ENCODE data around the gene NBAS. TPM values are rescaled to one million over a fixed set of nuclear protein-coding genes. Genes with fewer than 3 reads are reported as not detected.

Gene NBAS
- total RNA-seq, 1 experiment from 2014 or later: 32.5 TPM

DNA sequence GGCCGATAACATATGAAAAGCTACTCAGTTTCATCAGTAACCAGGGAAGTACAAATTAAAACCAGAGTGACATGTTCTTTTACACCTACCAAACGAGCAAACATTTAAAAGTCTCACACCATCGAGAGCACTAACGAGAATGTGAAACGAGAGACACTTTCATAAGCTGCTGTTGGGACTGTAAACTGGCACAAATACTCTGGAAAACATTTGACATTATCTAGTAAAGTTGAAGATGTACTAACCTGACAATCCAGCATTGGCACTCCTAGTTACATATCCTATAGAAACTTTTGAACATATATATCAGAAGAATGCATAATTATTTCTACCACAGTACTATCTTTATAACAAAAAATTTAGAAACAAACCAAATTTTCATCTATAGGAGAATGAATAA, 28.1 kb downstream of the NBAS start:
- Histone ChIP-seq H4K8ac (replicated peaks; ENCODE audit: insufficient read length, low read depth, low read length) (no peak overlapping the region), H2AK5ac (ENCODE audit: insufficient read length, low read length) (no peak overlapping the region), H3K18ac (ENCODE audit: insufficient read length, low read depth, low read length) (no peak overlapping the region), H4K91ac (ENCODE audit: insufficient read length, low read depth, low read length) (no peak overlapping the region), H3T11ph (ENCODE audit: low read length) (no peak overlapping the region), H3K56ac (ENCODE audit: insufficient read length, low read depth, low read length) (no peak overlapping the region), H4K20me1 (ENCODE audit: control insufficient read depth, insufficient read depth, insufficient read length) (no peaks in the 10 kb centered on the region), H3K4ac (ENCODE audit: low read depth, low read length) (no peak overlapping the region), H3K27ac (ENCODE audit: insufficient read length, low read depth, low read length) (no peak overlapping the region), H2BK120ac (ENCODE audit: low read depth, low read length, poor library complexity, severe bottlenecking) (no peak overlapping the region), H2AFZ (ENCODE audit: low read length) (no peak overlapping the region), H2BK20ac (ENCODE audit: low read depth, low read length, poor library complexity, severe bottlenecking) (no peak overlapping the region), H3K4me1 (ENCODE audit: insufficient read depth, low read length) (no peaks in the 10 kb centered on the region), H3K79me1 (ENCODE audit: insufficient read depth, low read depth, low read length, poor library complexity, severe bottlenecking) (no peaks in the 10 kb centered on the region), H3K9me3 (ENCODE audit: control insufficient read depth, low read depth, low read length) (no peaks in the 10 kb centered on the region), H3K14ac (ENCODE audit: insufficient read depth, low read length) (no peak overlapping the region), H2BK15ac (ENCODE audit: low read depth, low read length) (no peak overlapping the region), H3K4me2 (ENCODE audit: insufficient read depth, insufficient read length, low read length) (no peak overlapping the region), H3K9ac (ENCODE audit: extremely low read depth, insufficient read length, low read length) (no peak overlapping the region), H3K23me2 (ENCODE audit: insufficient read length, low read depth, low read length, poor library complexity, severe bottlenecking) (no peaks in the 10 kb centered on the region), H4K5ac (ENCODE audit: insufficient read length, low read depth, low read length) (no peak overlapping the region), H3K27me3 (ENCODE audit: insufficient read depth, low read length) (no peaks in the 10 kb centered on the region), H3K23ac (ENCODE audit: insufficient read length, low read depth, low read length) (no peak overlapping the region), H3K79me2 (ENCODE audit: insufficient read depth, low read length) (no peaks in the 10 kb centered on the region), H2BK5ac (ENCODE audit: insufficient read length, low read length) (no peak overlapping the region), H2BK12ac (ENCODE audit: insufficient read length, low read depth, low read length) (no peak overlapping the region)
- H3K27me3 Mint-ChIP-seq (ENCODE audit: low read depth): no peaks in the 10 kb centered on the region
- no peak overlapping the region for H3K27ac Mint-ChIP-seq
- H3K9me3 Mint-ChIP-seq: peaks cover 3 to 5% of the 10 kb centered on the region in 2 experiments; a peak in 4 of 5 replicates
- no peak overlapping the region for H3K4me3 Mint-ChIP-seq
- peaks cover 0 to 8% of the 10 kb centered on the region in 2 experiments; a peak in 2 of 4 replicates for H3K4me1 Mint-ChIP-seq
- no CpG with 5 or more reads among the region's 5 CpGs for WGBS (ENCODE audit: extremely low coverage, insufficient read length, low lambda C conversion rate)
- peaks cover 9 to 19% (median 14%) of the 10 kb centered on the region in 3 experiments for H3K36me3 Mint-ChIP-seq (ENCODE audit: insufficient read depth in 1 of 3, low read depth in 3 of 3)
- no peak for DNase-seq
- TF ChIP-seq, protein P1, sequence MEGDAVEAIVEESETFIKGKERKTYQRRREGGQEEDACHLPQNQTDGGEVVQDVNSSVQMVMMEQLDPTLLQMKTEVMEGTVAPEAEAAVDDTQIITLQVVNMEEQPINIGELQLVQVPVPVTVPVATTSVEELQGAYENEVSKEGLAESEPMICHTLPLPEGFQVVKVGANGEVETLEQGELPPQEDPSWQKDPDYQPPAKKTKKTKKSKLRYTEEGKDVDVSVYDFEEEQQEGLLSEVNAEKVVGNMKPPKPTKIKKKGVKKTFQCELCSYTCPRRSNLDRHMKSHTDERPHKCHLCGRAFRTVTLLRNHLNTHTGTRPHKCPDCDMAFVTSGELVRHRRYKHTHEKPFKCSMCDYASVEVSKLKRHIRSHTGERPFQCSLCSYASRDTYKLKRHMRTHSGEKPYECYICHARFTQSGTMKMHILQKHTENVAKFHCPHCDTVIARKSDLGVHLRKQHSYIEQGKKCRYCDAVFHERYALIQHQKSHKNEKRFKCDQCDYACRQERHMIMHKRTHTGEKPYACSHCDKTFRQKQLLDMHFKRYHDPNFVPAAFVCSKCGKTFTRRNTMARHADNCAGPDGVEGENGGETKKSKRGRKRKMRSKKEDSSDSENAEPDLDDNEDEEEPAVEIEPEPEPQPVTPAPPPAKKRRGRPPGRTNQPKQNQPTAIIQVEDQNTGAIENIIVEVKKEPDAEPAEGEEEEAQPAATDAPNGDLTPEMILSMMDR (conservative IDR thresholded peaks at IDR 0.05): no peak
